DND-41 (cell line): Measurements from ENCODE around the gene ELL2.

Experiments used
- ATAC-seq: fragments of 200-7000 bp; cut with Tn5 transposase; 3 replicates; pipeline ENCODE4 v1.9.1; 2021; ENCODE audit warnings: low read depth; ENCODE audit not compliant: insufficient read depth
- DNase-seq: peaks from one replicate; pipeline ENCODE4 v3.0.0-alpha.2; 2020
- H2AFZ ChIP-seq: 2 replicates; pipeline ENCODE4 v1.6.0; 2012; ENCODE audit warnings: low read depth, low read length
- H3K27ac ChIP-seq: 2 replicates; pipeline ENCODE4 v1.5.1; 2012; ENCODE audit warnings: low read length, inconsistent platforms
- H3K27me3 ChIP-seq: fragments of 200-600 bp; sonication (generic); 2 replicates; pipeline ENCODE4 v1.6.0; 2012; ENCODE audit warnings: low read length, mild to moderate bottlenecking, inconsistent platforms; ENCODE audit not compliant: insufficient read depth, poor library complexity
- H3K36me3 ChIP-seq: 2 replicates; pipeline ENCODE4 v1.5.1; 2012; ENCODE audit warnings: low read length, inconsistent platforms; ENCODE audit not compliant: insufficient read depth
- H3K4me1 ChIP-seq: 2 replicates; pipeline ENCODE4 v1.5.1; 2012; ENCODE audit warnings: mild to moderate bottlenecking, low read length; ENCODE audit not compliant: insufficient read depth
- H3K4me2 ChIP-seq: 2 replicates; pipeline ENCODE4 v1.6.0; 2012; ENCODE audit warnings: mild to moderate bottlenecking, moderate library complexity, low read length, inconsistent platforms; ENCODE audit not compliant: insufficient read depth
- H3K4me3 ChIP-seq, 2 experiments: fragments of 200-600 bp in 1 of 2; shearing (Covaris generic) in 1 of 2; 2 replicates each; pipeline ENCODE4 v1.5.1; 2012 to 2016; ENCODE audit warnings: inconsistent platforms in 2 of 2, low read length in 2 of 2, mild to moderate bottlenecking in 2 of 2, low read depth in 1 of 2, moderate library complexity in 1 of 2
- H3K79me2 ChIP-seq: 2 replicates; pipeline ENCODE4 v1.6.0; 2012; ENCODE audit warnings: low read length, inconsistent platforms; ENCODE audit not compliant: insufficient read depth
- H3K9ac ChIP-seq: 2 replicates; pipeline ENCODE4 v1.6.0; 2012; ENCODE audit warnings: low read depth, mild to moderate bottlenecking, inconsistent platforms, low read length, moderate library complexity
- H3K9me3 ChIP-seq: 2 replicates; pipeline ENCODE4 v1.5.1; 2012; ENCODE audit warnings: low read length, moderate library complexity, mild to moderate bottlenecking, inconsistent platforms; ENCODE audit not compliant: insufficient read depth, severe bottlenecking
- H4K20me1 ChIP-seq: 2 replicates; pipeline ENCODE4 v1.6.0; 2012; ENCODE audit warnings: low read length; ENCODE audit not compliant: insufficient read depth
- EZH2 ChIP-seq: IDR thresholded peaks from 3 replicates; pipeline ENCODE4 v1.6.1; 2012; ENCODE audit warnings: borderline replicate concordance, low read depth, mild to moderate bottlenecking, moderate library complexity, low read length, inconsistent platforms; ENCODE audit not compliant: severe bottlenecking
- TF ChIP-seq, protein P1 (sequence below): IDR thresholded peaks from 2 replicates; pipeline ENCODE4 v1.5.1; 2012; ENCODE audit warnings: borderline replicate concordance, low read length, moderate library complexity, mild to moderate bottlenecking; ENCODE audit not compliant: poor library complexity, severe bottlenecking; ENCODE audit errors: extremely low read depth

Gene ELL2

DNA sequence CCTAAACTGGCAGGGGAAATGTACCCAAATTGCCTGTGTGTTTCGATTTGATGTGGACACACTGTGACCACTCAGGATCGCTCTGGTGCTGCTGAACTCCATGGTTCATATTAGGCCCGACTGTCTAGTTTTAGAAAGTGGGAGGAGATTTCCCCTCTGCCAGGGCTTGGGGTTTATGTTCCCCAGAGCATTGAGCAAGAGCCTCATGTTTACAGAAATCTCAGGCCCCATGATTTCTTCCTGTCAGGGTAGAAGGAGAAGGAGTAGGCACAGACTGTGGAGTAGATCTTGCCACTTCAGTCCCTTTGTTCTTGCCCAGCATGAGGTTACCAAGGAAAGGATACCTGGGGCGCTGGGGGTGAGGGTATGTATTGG is 98.3 kb downstream of the ELL2 start:
- H3K79me2 ChIP-seq = no peaks in the 10 kb centered on the region
- H4K20me1 ChIP-seq = no peaks in the 10 kb centered on the region
- no peak for ATAC-seq
- no peak for DNase-seq
- H3K9ac ChIP-seq = no peak overlapping the region
- H3K4me1 ChIP-seq = peaks cover 38% of the 10 kb centered on the region
- no peaks in the 10 kb centered on the region for H3K27me3 ChIP-seq
- no peak overlapping the region for H3K27ac ChIP-seq
- no peaks in the 10 kb centered on the region for H3K9me3 ChIP-seq
- no peak overlapping the region for H3K4me3 ChIP-seq
- no peaks in the 10 kb centered on the region for H3K36me3 ChIP-seq
- no peak overlapping the region for H3K4me2 ChIP-seq
- TF ChIP-seq EZH2 = no peak
- TF ChIP-seq, protein P1, sequence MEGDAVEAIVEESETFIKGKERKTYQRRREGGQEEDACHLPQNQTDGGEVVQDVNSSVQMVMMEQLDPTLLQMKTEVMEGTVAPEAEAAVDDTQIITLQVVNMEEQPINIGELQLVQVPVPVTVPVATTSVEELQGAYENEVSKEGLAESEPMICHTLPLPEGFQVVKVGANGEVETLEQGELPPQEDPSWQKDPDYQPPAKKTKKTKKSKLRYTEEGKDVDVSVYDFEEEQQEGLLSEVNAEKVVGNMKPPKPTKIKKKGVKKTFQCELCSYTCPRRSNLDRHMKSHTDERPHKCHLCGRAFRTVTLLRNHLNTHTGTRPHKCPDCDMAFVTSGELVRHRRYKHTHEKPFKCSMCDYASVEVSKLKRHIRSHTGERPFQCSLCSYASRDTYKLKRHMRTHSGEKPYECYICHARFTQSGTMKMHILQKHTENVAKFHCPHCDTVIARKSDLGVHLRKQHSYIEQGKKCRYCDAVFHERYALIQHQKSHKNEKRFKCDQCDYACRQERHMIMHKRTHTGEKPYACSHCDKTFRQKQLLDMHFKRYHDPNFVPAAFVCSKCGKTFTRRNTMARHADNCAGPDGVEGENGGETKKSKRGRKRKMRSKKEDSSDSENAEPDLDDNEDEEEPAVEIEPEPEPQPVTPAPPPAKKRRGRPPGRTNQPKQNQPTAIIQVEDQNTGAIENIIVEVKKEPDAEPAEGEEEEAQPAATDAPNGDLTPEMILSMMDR = no peak
- H2AFZ ChIP-seq = no peak overlapping the region

DNA sequence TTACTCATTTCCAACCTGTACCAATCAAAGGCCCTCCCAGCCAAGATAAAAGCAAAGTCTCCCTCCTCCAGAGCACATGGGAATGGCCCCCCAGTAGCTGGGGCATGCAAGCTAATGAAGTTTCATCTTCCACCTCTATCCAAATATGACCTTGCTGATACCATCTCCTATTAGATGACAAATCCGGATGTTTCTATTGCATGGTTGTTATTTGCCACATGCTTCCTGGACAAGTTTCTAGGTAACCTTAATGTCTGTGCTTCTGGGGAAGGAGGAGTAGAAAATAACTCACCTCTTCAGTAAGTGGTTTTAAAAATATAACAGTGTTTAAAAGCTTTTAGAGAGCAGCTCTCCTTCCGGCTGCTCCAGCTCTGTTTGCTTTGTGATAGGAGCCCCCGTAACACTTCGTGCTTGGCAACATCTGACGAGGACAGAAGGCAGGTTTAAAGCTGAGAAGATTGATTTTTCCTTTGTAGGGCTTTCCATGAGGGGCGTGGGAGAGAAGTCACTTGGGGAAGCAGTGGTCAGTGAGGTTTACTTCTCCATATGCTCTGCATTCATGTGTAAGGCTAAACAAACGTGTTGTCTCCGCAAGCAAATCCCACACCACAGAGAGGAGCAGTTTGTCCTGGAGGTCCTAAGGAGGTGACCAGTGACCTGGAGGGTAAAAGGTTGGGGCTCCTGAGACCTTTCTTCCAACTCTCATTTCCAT is 98.8 kb downstream of the ELL2 start:
- Histone ChIP-seq H3K27me3 (no peaks in the 10 kb centered on the region), H3K27ac (no peak overlapping the region), H3K4me1 (peaks cover 35% of the 10 kb centered on the region), H3K79me2 (no peaks in the 10 kb centered on the region), H3K9me3 (no peaks in the 10 kb centered on the region), H3K9ac (no peak overlapping the region), H3K36me3 (no peaks in the 10 kb centered on the region), H2AFZ (no peak overlapping the region), H3K4me3 (no peak overlapping the region), H3K4me2 (no peak overlapping the region), H4K20me1 (no peaks in the 10 kb centered on the region)
- TF ChIP-seq, protein P1 = no peak
- TF ChIP-seq EZH2 = no peak
- DNase-seq = no peak
- no peak for ATAC-seq

DNA sequence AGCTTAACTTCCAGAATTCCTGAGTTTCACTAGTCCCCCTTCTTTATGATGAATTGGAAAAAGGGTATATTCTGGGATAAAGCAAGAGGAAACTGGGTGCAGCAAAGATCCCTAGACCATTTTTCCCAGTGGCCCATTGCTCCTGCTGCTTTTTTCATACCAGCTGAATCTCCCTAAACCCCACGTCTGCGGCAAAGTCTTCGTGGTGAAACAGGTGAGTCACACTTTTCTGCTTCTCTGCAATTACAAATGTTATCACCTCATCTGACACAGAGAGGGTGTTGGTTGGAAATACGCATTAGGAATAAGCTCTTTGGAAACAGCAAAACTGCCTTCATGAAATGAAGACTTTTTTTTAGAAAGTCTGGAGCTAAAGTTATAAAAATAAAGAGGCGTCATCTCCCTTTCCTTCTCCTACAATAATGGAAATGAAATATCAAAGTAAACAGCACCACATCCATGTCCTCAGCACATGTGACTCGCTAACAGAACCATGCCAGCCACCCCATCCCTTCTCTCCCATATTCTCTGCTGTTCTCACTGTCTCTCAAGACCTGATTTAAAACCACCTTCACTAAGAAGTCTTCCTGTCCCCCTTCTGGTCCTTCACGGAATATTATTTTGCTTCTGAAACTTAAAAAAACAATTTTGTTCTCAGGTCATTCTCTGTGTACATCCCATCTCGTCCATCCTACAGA is 99.6 kb downstream of the ELL2 start:
- no peak overlapping the region for H3K27ac ChIP-seq
- H3K4me3 ChIP-seq = no peak overlapping the region
- H3K9me3 ChIP-seq = no peaks in the 10 kb centered on the region
- H3K36me3 ChIP-seq = no peaks in the 10 kb centered on the region
- no peak overlapping the region for H2AFZ ChIP-seq
- H3K4me1 ChIP-seq = peaks cover 35% of the 10 kb centered on the region
- no peaks in the 10 kb centered on the region for H3K27me3 ChIP-seq
- no peak overlapping the region for H3K9ac ChIP-seq
- no peak for TF ChIP-seq EZH2
- TF ChIP-seq, protein P1 = no peak
- H3K79me2 ChIP-seq = no peaks in the 10 kb centered on the region
- no peaks in the 10 kb centered on the region for H4K20me1 ChIP-seq
- DNase-seq = no peak
- ATAC-seq = no peak
- H3K4me2 ChIP-seq = no peak overlapping the region
